Measurements from ENCODE around the gene CHST15.

CHST15 gene, protein sequence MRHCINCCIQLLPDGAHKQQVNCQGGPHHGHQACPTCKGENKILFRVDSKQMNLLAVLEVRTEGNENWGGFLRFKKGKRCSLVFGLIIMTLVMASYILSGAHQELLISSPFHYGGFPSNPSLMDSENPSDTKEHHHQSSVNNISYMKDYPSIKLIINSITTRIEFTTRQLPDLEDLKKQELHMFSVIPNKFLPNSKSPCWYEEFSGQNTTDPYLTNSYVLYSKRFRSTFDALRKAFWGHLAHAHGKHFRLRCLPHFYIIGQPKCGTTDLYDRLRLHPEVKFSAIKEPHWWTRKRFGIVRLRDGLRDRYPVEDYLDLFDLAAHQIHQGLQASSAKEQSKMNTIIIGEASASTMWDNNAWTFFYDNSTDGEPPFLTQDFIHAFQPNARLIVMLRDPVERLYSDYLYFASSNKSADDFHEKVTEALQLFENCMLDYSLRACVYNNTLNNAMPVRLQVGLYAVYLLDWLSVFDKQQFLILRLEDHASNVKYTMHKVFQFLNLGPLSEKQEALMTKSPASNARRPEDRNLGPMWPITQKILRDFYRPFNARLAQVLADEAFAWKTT

DNA sequence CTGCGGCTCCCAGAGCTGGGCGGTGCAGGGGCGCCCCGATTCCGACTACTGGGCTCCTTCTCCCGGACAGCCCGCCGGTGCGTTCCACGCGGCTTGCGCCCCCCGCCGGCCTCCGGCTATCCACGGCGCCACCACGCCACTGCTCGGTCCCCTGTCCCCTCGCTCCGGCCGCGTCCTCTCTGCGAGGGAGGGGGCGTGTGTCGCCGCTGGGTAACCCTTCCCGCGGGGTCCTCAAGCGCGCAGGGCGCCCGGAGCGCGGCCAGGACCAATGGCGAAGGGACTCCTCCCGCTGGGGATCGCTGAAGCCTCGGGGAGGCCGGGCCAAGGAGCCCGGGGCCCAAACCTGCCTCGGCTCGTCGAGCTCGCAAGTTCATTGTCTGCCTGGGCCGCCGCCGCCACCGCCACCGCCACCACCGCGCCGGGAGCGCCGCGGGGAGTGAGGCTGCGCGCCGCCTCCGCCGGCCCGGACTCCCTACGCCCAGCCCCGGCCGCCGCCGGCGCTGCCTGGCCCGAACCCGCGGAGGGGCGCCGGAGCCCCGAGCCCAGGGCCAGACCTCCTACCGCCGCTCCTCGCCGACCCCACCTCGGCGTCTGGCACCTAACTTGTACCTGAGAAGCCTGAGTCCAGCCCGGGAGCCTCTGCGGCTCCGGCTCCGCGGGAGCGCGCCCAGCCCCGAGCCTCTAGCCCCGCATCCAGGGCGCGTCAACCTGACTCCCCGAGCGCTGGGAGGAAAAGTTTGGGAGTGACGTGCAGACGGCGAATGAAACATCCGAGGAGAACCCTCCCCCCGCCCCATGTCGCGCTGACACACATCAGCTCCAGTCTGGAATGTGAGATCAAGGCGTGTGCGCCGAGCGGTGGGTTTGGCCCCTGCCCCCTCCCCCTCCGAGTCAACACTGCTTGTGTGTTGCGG, at the start of gene CHST15:
TSS of gene CHST15 (minus strand) at position 739 of the 914 bp plus-strand sequence. CDS start 47,386 bp downstream, outside the sequence.
- no peak for DNase-seq (ENCODE audit: low read depth)

DNA sequence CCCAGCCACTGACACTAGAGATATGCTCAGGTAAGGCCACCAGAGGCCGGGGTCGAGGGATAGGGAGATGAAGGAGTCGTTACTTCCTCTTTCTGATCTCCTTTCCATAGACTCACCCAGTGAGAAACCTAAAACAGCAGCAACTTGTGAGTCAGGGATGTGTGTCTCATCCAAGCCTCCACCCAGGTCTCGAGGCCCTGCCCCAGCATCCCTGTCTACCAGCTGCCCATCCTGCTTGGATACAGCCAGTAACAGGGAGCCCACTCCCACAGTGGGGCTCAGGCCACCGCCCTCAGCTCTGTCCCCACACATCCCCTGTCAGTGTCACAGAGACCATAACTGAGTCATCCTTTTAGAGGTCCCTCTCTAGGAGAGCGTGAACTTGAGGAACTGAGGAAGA, 49.6 kb upstream of the CHST15 start:
- no peak for DNase-seq (ENCODE audit: low read depth)

DNA sequence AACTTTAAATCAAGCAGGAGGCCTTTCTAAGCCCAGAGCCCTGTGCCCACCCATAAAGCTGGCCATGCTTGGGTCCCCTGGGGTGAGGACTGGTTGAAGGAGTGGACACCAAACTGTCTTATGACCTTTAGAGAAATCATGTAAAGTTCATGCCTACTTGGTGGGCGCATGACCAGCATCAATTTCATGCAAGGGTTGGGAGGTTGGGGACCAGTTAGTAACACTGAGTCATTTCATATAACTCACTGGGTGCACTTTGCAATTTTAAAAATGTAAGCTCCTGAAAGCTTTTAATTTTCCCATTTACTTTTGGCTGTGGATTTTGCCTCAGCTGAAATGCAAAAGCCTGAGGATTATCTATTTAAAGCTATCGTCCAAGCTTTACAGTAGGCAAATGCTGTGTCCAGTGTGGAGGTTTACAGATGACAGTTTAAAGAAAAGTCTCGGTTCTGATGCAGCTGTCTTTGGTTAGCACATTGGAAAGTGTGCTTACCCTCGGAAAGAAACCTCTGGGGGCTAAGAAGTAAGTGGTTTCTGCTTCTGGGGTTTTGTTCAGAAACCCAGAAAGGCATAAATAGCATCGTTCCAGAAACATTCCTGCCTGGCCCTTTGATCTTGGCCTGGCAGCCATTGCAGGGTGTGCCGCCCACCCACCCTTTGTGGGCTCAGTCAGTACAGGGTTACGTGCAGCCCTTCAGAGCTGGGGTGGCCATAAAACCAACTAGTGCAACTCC, 48.8 kb upstream of the CHST15 start:
- no peak for DNase-seq (ENCODE audit: low read depth)

- no peak for DNase-seq (ENCODE audit: low read depth)
Measured at GRCh38 chr10:124138883-124139348, 45.5 kb upstream of the CHST15 start.

DNA sequence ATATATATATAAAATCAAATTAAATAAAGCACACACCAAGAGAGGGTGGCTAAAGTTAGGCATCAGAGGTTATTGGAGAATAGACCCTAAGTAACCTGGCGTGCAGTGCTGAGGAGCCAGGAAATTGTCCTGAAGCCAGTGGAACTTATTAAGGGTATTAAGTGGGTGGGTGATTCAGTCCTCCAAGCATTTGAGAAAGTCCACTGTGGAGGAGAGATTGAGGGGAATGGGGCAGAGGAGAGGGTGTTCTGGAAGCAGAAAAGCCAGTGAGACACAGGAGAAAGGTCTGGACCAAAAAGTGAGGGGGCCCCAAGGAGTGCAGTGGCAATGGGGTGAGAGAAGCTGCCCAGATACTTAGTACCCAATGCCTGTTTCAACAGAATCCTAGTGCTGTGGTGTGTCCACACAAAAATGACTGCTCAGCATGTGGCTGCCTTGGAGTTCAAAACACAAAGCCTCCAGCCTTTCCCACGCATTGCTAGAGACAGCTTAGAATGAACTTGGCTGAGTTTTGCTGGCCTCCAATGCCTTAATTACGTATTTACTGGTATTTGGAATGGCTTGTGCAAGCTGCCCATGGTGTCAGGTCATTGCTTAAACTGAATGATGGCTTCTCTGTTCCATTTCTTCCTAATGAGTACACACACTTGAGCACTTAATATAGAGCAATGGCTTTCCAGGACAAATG, 44.9 kb upstream of the CHST15 start:
- no peak for DNase-seq (ENCODE audit: low read depth)

DNA sequence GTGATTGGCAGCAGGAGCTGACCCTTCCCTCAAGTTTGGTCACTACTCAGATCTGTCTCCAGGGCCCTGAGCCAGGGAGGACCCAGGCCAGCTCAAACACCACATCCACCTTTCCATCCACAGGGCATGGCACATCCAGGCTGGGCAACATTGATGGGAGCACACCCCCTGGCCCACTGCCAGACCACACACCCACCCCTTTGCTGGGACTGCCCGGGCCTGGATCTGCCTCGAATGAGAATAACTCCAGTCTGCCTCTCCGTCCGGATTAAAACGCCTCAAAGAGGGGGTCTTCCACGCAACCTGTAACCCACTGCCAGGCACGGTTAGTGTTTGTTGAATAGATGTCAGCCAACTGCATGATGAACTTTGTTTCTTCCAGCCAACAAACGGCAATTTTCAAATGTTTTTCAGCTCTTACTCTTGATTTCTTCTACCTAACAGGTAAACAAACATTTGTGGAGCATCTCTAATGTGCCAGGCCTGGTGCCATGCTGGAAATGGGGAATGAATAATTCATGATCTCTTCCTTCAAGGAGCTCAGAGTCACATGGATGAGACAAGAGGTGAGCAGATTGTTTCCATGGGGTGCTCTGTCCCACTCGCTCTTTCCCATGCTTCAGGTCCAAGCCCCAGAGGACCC, 41.0 kb upstream of the CHST15 start:
- no peak for DNase-seq (ENCODE audit: low read depth)

GRCh38 chr10:124132876-124133275, 39.5 kb upstream of the CHST15 start:
- DNase-seq (ENCODE audit: low read depth): no peak

- no peak for DNase-seq (ENCODE audit: low read depth)
Measured at GRCh38 chr10:124132306-124132705, 38.9 kb upstream of the CHST15 start.

- no peak for DNase-seq (ENCODE audit: low read depth)
Measured at GRCh38 chr10:124131172-124131571, 37.8 kb upstream of the CHST15 start.

DNA sequence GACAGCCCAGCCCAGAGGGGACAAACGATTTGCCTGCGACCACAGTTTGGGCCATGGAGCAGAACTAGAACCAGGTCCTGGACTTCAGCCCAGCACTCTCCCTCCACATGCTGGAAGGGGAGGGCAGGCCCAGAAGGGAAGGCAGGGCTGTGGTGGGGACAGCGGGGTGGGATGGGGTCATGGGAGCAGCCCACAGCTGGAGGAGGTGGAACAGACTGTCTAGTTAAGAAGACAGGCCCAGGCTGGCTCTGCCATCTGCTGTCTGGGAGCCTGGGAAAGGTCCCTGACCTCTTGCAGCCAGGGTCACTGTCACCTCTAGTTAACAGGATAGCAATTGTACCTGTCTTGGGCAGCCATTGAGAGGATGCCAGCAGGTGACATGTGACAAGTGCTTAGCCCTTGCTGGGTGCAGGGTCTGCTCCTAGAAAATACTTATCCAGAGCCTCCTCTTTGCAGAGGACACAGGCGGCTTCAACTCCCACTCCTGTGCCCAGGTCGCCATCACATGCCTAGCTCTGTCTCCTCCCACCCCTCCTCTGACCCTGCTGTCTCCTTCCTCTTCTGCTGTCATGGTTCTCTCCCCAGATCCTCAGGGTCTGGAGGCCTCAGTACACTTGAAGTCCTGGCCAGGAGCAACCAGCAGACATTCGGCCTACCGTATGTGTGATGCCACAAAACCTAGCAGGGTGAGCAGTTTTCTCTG, 37.0 kb upstream of the CHST15 start:
- DNase-seq (ENCODE audit: low read depth): no peak

- no peak for DNase-seq (ENCODE audit: low read depth)
Measured at GRCh38 chr10:124129471-124129870, 36.1 kb upstream of the CHST15 start.

DNA sequence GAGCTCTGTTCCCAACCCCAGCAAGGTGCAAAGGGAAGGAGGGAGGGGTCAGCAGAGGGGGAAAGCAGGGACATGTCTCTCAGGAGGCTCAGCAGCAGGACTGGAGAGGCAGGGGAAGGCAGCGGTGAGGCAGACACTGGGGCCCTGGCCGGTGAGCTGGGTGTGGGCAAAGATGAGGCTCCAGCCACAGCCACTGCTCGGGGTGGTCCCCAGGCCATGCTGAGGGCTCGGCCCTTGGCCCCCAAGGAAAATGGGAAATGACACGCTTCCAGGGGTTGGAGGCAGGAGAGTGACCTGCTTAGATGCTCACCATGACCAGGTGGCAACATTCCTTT, 35.4 kb upstream of the CHST15 start:
- DNase-seq (ENCODE audit: low read depth): no peak

DNA sequence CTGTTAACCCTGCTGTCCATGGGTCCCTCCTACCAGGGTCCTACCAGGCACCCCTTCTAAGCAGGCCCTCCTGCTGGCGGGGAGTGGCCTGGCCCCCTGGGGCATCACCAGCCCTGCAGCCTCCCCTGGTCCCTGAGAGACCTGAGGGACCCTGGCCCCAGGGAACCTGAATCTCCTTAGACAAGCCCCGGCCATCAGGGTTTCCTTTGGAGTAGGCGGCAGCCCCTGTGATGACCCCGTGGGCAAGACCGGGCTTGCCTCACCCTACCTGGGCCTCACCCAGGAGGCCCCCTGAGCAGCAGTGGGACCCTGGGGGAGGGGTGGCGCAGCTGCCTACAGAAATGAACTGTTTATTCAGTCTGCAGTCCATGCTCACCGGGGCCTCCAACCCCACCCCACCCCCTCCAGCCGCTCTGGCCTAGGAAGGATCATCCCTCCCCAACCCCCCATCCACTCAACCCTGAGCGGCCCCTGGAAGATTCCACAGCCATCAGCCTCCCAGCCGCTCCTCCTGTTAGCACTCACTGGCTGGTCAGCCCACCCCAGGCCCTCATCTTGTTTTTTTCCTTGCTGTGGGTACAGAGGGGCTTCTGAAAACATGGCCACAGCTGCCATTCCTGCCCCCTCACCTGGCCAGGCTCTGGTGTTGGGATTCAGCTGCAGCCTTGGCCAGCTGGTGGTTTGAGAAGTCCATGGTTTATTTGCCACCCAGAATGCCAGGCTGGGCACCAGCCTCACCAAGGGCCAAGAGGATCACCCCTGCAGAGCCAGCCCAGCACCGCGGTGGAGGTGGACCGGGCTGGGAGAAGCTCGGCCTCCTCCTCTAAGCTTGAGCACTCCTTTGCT, 34.8 kb upstream of the CHST15 start:
- DNase-seq (ENCODE audit: low read depth): no peak

DNA sequence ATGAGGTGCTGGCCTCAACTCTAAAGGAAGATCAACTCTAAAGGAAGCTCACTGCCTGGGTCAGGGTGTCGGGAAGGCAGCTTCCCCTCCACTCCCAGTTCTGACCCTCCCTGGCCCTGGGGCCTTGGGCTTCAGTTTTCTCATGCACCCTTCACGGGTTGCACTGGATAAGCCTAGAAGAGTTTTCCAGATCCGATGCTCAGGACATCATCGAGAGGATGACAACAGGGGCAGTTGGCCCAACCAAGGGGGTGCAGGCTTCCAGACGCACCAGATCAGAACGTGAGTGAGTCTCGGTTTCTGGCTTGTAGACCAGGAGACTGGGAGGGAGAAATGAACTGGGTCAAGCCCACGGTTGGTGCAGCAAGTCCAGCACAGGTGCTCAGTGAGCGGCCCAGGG, 34.2 kb upstream of the CHST15 start:
- no peak for DNase-seq (ENCODE audit: low read depth)

- DNase-seq (ENCODE audit: low read depth): no peak
Measured at GRCh38 chr10:124126983-124127385, 33.6 kb upstream of the CHST15 start.

DNA sequence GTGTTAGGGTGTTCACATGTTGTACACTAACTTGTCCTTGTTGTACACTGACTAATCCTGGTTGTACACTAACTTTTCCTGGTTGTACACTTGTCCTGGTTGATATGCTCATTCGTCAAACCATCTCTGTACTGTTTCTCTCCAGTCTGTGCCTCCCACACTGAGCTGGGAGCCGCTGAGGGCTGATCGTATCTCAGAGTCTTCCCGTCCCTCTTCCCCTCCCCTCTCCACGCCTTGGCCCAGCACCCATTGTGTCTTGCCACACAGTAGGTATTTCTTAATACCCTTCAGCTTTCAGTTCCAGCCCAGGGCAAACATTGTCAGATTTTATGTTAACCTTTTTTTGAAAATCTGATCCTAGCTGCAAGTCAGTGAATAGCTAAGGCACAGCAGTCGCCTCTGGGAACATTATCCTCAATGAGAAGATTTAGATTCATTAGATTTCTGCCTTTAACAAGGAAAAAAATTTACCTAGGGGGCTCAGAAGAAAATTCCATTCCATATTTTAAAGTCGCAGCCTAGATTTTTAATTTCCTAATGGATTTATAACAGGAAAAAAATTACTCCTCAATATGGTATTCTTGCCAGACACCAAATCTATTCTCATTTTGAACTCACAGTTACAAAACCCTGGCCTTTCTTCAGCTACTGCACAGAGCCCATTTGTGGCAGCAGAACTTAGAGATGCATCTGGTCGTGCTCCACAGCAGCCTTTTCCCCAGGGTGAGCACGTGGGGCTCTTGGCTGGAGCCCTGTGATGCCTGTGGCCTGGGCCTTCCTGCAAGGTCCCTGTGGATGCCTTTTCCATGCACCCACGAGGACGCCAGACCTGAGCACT, 33.0 kb upstream of the CHST15 start:
- no peak for DNase-seq (ENCODE audit: low read depth)

DNA sequence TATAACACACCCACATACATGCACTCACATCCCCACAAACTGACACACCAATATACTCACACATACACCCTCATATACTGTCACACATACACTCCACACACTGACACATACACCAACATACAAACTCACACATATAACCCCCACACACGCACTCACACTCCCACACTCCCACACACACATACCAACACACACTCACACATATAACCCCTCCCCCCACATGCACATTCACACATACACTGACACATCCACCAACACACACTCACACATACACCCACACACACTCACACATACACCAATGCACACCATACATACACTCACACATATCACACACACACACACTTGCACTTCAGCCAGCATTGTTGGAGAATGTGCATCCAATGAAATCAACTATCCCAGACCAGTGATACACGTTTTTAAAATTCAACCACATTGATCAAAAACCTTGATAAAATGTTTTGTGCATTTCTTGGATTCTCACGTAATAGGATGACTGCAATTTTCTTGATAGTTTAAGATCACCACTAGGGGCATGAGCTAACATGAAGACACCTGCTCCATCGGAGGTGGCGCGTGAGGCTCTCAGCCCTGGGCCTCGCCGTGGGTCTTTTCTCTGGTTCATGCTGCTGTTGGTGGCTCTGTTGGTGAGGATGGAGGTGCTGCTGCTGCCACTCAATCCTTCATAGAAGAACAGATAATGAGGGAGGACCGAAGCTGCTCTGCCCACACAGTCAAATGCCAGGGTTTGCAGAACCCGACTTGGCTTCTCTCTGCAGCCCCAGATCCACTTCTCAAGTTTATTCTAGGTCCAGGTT, 32.1 kb upstream of the CHST15 start:
- DNase-seq (ENCODE audit: low read depth): no peak

DNA sequence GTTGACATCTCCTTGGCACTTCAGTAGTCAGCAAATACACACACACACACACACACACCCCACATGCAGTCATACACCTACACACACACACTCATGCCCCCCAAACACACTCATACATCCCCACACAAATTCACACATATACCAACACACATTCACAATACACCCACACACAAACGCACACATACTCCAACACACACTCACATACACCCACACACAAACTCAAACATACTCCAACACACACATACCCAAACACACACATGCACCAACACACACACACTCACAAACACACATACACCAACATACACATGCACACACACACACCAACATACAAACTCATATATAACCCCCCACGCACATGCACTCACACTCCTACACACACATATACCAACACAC, 31.4 kb upstream of the CHST15 start:
- no peak for DNase-seq (ENCODE audit: low read depth)
